ENCODE measurements around the gene POLE3.

Gene POLE3

GRCh38 chr9:113395000-113395861 is 15.2 kb downstream of the POLE3 start:
- TF ChIP-seq CTCF (IDR thresholded peaks at IDR 0.05; ENCODE audit: low read depth, low read length, missing control alignments): no peak
- no peak for DNase-seq (ENCODE audit: low read depth)
- H3K4me3 ChIP-seq (ENCODE audit: low read depth, low read length): no peak overlapping the region

GRCh38 chr9:113393281-113393680 is 17.2 kb downstream of the POLE3 start:
- DNase-seq (ENCODE audit: low read depth): no peak
- no peak overlapping the region for H3K4me3 ChIP-seq (ENCODE audit: low read depth, low read length)
- no peak for TF ChIP-seq CTCF (IDR thresholded peaks at IDR 0.05; ENCODE audit: low read depth, low read length, missing control alignments)

GRCh38 chr9:113391917-113392316 is 18.6 kb downstream of the POLE3 start:
- no peak overlapping the region for H3K4me3 ChIP-seq (ENCODE audit: low read depth, low read length)
- DNase-seq (ENCODE audit: low read depth): no peak
- no peak for TF ChIP-seq CTCF (IDR thresholded peaks at IDR 0.05; ENCODE audit: low read depth, low read length, missing control alignments)

- no peak for DNase-seq (ENCODE audit: low read depth)
- TF ChIP-seq CTCF (IDR thresholded peaks at IDR 0.05; ENCODE audit: low read depth, low read length, missing control alignments): no peak
- H3K4me3 ChIP-seq (ENCODE audit: low read depth, low read length): no peak overlapping the region
Measured at GRCh38 chr9:113390192-113390960, 20.1 kb downstream of the POLE3 start.

- no peak for TF ChIP-seq CTCF (IDR thresholded peaks at IDR 0.05; ENCODE audit: low read depth, low read length, missing control alignments)
- H3K4me3 ChIP-seq (ENCODE audit: low read depth, low read length): no peak overlapping the region
- DNase-seq (ENCODE audit: low read depth): no peak
Measured at GRCh38 chr9:113389451-113389850, 21.0 kb downstream of the POLE3 start.

GRCh38 chr9:113388833-113389232 is 21.6 kb downstream of the POLE3 start:
- H3K4me3 ChIP-seq (ENCODE audit: low read depth, low read length): no peak overlapping the region
- no peak for TF ChIP-seq CTCF (IDR thresholded peaks at IDR 0.05; ENCODE audit: low read depth, low read length, missing control alignments)
- DNase-seq (ENCODE audit: low read depth): no peak

Data from GM12864 (cell line).